ENCODE data around the gene PSMA8. TPM values are rescaled to one million over a fixed set of nuclear protein-coding genes. Genes with fewer than 3 reads are reported as not detected.

The PSMA8 gene
- total and polyA plus RNA-seq, 4 donors = 0.14 TPM; not detected in 3

DNA sequence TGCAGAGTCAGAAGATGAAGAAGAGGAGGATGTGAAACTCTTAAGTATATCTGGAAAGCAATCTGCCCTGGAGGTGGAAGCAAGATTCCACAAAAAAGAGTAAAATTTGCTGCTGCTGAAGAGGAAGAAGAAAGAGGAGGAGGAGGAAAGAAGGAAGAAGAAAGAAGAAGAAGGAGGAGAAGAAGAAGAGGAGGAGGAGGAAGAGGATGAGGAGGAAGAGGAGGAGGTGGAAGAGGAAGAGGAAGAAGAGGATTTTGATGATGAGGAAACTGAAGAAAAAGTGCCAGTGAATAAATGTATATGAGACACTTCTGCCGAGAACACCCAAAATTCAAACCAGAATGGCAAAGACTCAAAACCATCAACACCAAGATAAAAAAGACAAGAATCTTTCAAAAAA lies 71.6 kb downstream of the PSMA8 start (continued):
- TF ChIP-seq, protein P1, sequence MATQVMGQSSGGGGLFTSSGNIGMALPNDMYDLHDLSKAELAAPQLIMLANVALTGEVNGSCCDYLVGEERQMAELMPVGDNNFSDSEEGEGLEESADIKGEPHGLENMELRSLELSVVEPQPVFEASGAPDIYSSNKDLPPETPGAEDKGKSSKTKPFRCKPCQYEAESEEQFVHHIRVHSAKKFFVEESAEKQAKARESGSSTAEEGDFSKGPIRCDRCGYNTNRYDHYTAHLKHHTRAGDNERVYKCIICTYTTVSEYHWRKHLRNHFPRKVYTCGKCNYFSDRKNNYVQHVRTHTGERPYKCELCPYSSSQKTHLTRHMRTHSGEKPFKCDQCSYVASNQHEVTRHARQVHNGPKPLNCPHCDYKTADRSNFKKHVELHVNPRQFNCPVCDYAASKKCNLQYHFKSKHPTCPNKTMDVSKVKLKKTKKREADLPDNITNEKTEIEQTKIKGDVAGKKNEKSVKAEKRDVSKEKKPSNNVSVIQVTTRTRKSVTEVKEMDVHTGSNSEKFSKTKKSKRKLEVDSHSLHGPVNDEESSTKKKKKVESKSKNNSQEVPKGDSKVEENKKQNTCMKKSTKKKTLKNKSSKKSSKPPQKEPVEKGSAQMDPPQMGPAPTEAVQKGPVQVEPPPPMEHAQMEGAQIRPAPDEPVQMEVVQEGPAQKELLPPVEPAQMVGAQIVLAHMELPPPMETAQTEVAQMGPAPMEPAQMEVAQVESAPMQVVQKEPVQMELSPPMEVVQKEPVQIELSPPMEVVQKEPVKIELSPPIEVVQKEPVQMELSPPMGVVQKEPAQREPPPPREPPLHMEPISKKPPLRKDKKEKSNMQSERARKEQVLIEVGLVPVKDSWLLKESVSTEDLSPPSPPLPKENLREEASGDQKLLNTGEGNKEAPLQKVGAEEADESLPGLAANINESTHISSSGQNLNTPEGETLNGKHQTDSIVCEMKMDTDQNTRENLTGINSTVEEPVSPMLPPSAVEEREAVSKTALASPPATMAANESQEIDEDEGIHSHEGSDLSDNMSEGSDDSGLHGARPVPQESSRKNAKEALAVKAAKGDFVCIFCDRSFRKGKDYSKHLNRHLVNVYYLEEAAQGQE (IDR thresholded peaks at IDR 0.05) = no peak
- TF ChIP-seq, protein P2, sequence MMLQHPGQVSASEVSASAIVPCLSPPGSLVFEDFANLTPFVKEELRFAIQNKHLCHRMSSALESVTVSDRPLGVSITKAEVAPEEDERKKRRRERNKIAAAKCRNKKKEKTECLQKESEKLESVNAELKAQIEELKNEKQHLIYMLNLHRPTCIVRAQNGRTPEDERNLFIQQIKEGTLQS (IDR thresholded peaks at IDR 0.05) = no peak
- TF ChIP-seq JUND (IDR thresholded peaks at IDR 0.05) = no peak
- TF ChIP-seq HNF4G (IDR thresholded peaks at IDR 0.05) = no peak
- TF ChIP-seq HNF4A (conservative IDR thresholded peaks at IDR 0.05) = no peak
- no peak for TF ChIP-seq SP1 (IDR thresholded peaks at IDR 0.05)
- TF ChIP-seq, protein P3, sequence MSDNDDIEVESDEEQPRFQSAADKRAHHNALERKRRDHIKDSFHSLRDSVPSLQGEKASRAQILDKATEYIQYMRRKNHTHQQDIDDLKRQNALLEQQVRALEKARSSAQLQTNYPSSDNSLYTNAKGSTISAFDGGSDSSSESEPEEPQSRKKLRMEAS (IDR thresholded peaks at IDR 0.05) = no peak

DNA sequence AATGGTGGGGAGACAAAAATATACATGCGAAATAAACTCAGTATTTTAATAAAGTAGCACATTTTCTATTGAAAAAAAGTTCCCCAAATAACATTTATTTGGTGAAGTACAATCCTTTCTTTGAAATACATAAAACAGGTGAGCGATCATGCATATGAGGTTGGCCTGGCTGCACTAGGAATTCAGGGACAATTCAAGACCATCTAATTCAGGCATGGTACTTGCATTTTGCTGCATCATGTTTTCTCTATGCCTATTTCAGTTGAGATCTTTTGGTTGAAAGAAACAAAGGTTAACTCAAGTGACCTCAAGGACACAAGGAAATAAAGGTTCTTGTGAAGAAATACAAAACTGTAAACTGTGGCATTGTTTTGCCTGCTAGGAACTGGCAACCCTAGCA lies 72.8 kb downstream of the PSMA8 start:
- H3K27ac ChIP-seq (ENCODE audit: low read depth in 1 of 2, low read length in 2 of 2) = no peak overlapping the region
- no peak for DNase-seq (ENCODE audit: low spot score)
- H3K4me3 ChIP-seq (ENCODE audit: low read depth in 1 of 3, low read length in 3 of 3) = no peak overlapping the region
- no peaks in the 10 kb centered on the region for H3K27me3 ChIP-seq (ENCODE audit: control insufficient read depth in 4 of 4, insufficient read depth in 4 of 4, low read length in 3 of 4)
- 83% methylated on average over 2 of the region's 2 CpGs for WGBS
- no peaks in the 10 kb centered on the region for H3K4me1 ChIP-seq (ENCODE audit: control insufficient read depth in 4 of 4, insufficient read depth in 4 of 4, low read length in 3 of 4)
- H3K9me3 ChIP-seq (ENCODE audit: control insufficient read depth in 4 of 4, low read length in 3 of 4) = no peaks in the 10 kb centered on the region
- no peak overlapping the region for H3K9ac ChIP-seq (ENCODE audit: low read depth in 1 of 2, low read length in 2 of 2)
- TF ChIP-seq, protein P4, sequence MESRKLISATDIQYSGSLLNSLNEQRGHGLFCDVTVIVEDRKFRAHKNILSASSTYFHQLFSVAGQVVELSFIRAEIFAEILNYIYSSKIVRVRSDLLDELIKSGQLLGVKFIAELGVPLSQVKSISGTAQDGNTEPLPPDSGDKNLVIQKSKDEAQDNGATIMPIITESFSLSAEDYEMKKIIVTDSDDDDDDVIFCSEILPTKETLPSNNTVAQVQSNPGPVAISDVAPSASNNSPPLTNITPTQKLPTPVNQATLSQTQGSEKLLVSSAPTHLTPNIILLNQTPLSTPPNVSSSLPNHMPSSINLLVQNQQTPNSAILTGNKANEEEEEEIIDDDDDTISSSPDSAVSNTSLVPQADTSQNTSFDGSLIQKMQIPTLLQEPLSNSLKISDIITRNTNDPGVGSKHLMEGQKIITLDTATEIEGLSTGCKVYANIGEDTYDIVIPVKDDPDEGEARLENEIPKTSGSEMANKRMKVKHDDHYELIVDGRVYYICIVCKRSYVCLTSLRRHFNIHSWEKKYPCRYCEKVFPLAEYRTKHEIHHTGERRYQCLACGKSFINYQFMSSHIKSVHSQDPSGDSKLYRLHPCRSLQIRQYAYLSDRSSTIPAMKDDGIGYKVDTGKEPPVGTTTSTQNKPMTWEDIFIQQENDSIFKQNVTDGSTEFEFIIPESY (IDR thresholded peaks at IDR 0.05) = no peak
- TF ChIP-seq NR2F2 (IDR thresholded peaks at IDR 0.05) = no peak
- TF ChIP-seq HNF4G (IDR thresholded peaks at IDR 0.05) = no peak
- no peak for TF ChIP-seq FOXA1 (IDR thresholded peaks at IDR 0.05)
- TF ChIP-seq SP1 (IDR thresholded peaks at IDR 0.05) = no peak
- TF ChIP-seq, protein P3 (IDR thresholded peaks at IDR 0.05) = no peak
- TF ChIP-seq TAF1 (conservative IDR thresholded peaks at IDR 0.05) = no peak
- TF ChIP-seq, protein P2 (IDR thresholded peaks at IDR 0.05) = no peak
- TF ChIP-seq EGR1 (IDR thresholded peaks at IDR 0.05; ENCODE audit: low read depth in 2 of 2) = no peak
- no peak for TF ChIP-seq JUND (IDR thresholded peaks at IDR 0.05)
- TF ChIP-seq, protein P1 (IDR thresholded peaks at IDR 0.05) = no peak
- no peak for TF ChIP-seq FOXA2 (IDR thresholded peaks at IDR 0.05)
- TF ChIP-seq HNF4A (conservative IDR thresholded peaks at IDR 0.05) = no peak
- TF ChIP-seq RXRA (IDR thresholded peaks at IDR 0.05) = no peak
- TF ChIP-seq, protein P5, sequence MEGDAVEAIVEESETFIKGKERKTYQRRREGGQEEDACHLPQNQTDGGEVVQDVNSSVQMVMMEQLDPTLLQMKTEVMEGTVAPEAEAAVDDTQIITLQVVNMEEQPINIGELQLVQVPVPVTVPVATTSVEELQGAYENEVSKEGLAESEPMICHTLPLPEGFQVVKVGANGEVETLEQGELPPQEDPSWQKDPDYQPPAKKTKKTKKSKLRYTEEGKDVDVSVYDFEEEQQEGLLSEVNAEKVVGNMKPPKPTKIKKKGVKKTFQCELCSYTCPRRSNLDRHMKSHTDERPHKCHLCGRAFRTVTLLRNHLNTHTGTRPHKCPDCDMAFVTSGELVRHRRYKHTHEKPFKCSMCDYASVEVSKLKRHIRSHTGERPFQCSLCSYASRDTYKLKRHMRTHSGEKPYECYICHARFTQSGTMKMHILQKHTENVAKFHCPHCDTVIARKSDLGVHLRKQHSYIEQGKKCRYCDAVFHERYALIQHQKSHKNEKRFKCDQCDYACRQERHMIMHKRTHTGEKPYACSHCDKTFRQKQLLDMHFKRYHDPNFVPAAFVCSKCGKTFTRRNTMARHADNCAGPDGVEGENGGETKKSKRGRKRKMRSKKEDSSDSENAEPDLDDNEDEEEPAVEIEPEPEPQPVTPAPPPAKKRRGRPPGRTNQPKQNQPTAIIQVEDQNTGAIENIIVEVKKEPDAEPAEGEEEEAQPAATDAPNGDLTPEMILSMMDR (IDR thresholded peaks at IDR 0.05; ENCODE audit: low read depth, low read length, missing input control) = no peak
- TF ChIP-seq GABPA (IDR thresholded peaks at IDR 0.05 in 1 of 2, conservative IDR thresholded peaks at IDR 0.05 in 1 of 2) = no peak
- TF ChIP-seq YY1 (IDR thresholded peaks at IDR 0.05) = no peak
- no peaks in the 10 kb centered on the region for H3K36me3 ChIP-seq (ENCODE audit: control insufficient read depth in 4 of 4, insufficient read depth in 3 of 4, low read depth in 1 of 4, low read length in 3 of 4)

Data from liver (tissue), 9 donors.